NCI-H2107 treated with DMSO at 0.1 percent for 48 hours (cell line): Measurements from ENCODE around the gene HACD2.
"Not testable (repeated sequence)": the region's sequence is repeated elsewhere in the genome, so short reads cannot be mapped to it uniquely, and the experiment has no call there.

Experiments
- DNase-seq: peaks from one replicate; lab custom pipeline; 2025; ENCODE audit not compliant: unreplicated experiment; lab: John Stamatoyannopoulos, UW

Gene HACD2

DNA sequence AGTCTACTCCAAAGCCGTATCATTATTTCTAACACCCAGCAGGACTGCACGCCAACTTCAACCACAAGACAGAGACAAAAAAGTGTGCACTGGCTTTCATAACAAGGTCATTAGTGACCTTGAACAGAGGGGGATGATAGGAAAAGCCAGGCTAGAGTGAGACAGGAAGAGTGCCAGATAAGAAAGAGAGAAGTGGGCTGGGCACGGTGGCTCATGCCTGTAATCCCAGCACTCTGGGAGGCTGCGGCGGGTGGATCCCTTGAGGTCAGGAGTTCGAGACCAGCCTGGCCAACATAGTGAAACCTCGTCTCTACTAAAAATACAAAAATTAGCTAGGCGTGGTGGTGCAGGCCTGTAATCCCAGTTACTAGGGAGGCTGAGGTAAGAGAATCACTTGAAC, 97.8 kb downstream of the HACD2 start:
- not testable (repeated sequence) for DNase-seq

DNA sequence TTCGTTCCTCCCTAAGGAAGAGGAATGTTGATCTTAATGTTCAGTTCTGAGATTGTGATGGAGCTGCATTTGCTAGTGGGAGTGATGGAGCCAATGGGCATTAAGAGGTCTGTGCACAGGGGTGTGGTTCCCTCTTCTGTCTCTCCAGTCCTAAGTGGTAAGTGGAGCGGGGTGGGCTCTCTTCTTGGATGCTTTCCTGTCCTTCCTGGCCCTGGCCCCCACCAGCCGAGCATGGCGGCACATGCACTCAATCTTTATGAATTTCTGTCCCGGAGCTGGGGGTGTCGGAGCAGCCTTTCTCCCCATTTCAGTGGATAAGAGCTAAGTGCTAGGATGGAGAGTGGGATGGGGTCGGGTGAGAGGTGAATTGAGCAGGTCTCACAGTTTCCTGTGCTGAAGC, 98.4 kb downstream of the HACD2 start:
- no peak for DNase-seq

DNA sequence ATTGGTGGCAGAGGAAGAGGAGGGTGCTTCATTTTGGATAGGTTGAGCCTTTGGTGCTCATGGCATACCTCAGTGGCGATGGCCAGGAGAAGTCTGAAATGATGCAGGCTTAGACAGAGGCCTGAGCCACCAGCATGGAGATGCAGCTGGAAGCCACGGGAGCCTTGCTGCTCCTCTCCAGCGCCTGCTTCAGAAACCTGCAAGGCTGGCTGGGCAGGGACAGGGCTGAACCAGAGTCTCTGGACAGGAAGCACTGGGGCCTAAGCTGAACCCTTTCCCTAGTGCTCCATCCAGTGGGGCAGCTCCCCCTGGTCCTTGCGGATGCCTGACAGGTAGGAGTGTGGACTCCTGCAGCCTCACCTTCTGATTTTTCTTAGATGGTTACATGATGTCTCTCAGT, 99.3 kb downstream of the HACD2 start:
- DNase-seq: no peak

DNA sequence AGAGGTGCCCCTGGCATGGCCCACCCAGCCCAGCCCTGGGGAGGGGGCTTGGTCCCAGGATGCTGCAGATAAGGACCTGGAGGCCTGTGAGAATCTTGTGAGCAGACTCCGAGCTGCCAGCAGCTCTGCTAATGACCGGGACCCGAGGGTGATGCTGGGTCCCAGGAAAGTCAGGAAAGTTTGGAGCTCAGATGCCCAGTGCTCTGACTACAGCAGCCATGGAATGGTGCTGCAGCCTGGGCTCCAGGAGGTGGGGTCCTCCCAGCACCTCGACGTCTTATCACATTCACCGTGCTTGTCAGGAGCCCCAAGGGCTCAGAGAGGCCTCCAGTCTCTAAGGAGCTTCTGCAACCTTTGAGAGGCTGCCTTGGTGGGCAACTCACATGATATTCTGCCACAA, 101.7 kb downstream of the HACD2 start:
- no peak for DNase-seq

- DNase-seq: no peak
Measured at GRCh38 chr3:123481722-123482457, 103.0 kb downstream of the HACD2 start.

- DNase-seq: no peak
Measured at GRCh38 chr3:123481071-123481470, 103.8 kb downstream of the HACD2 start.

- no peak for DNase-seq
Measured at GRCh38 chr3:123480428-123480827, 104.4 kb downstream of the HACD2 start.

DNA sequence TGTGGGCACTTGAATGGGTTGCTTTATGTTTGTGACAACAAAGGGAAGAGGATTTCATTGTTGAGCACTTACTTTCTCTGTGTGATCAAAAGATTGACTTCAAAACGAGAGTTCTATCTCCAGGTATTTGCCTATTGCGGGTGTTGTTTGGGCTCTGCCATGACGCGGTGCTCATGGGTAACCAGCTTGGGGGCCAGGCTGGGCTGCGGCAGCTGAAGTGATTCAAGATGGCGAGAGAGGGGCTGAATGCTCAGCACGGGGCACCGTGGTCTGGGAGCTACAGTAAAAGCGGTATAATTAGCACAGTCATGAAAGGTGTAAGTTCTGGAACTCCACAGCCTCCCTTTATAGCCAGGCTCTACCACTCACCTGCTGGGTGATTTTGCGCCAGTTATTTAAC, 105.0 kb downstream of the HACD2 start:
- no peak for DNase-seq

DNA sequence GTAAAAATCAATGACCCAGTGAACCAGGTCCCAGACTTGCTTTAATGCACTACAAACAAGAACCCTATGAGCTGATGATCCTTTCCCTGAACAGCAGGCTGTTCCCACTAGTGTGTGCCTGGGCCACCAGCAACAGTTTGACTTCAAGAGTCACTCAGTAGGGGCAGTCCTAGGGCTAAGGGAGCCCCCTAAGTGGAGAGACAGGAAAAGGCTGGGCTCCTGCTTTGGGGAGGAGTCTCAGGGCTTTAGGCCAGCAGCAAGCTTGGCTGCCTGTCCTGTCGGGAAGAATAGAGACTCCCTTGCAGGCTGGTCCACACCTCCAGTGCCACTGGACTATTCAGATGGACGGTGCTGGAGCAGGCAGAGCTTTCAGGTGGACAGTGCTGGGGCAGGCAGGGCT, 106.5 kb downstream of the HACD2 start:
- no peak for DNase-seq

DNA sequence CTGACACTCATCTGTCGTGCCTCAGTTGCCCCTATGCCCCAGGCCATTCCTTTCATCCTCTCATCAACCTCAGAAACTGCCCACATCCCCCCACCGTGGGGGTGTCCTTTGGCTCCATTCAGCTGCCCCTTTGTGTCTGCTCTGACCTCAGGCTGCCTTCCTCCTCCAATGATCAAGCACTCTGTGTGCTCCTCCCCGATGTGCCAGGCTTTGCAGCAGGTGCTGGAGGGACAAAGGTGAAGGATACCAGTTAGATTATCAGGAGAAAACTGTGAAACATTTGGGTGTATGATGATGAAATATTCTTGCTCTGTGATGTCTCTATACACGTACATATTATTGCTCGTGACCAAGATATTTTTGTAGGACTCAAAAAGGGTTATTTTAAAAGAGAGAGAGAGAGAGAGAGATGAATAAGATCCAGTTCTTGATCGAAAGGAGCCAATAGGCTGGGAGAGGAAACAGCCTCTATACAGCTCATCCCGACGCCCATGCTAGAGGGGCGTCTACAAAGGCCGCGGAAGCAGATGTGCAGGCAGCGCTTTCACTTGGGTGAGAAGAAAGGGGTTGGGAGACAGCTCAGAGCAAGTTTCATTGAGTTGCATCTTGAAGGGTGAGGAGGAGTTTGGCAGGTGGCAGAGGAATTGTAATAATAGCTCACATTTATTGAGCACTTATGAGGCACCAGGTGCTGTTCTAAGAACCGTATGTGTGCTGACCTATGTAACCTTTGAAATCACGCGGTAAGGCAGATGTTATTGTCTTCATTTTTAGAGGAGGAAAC, 107.7 kb downstream of the HACD2 start:
- peak; percentile 27 for DNase-seq

- no peak for DNase-seq
Measured at GRCh38 chr3:123475786-123476185, 109.1 kb downstream of the HACD2 start.

GRCh38 chr3:123471106-123471505, 113.7 kb downstream of the HACD2 start:
- no peak for DNase-seq

GRCh38 chr3:123469323-123469995, 115.4 kb downstream of the HACD2 start:
- no peak for DNase-seq

DNA sequence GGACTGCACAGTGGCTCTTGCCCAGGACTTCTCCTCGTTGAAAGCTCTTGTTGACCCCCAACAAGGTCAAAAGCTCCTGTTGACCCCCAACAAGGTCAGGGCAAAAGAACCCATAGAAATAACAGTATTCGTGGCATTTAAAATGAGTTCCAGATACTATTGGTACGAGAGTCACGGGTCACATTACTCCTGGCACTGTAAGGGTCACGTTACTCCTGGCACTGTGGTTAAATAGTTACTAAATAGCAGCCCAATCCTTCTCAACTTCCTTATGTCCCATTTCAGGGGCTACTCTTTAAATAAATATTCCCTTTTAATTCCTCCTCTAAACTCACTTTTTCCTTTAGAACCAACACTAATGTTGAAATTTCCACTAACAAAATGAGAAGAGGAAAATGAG, 117.8 kb downstream of the HACD2 start:
- no peak for DNase-seq

DNA sequence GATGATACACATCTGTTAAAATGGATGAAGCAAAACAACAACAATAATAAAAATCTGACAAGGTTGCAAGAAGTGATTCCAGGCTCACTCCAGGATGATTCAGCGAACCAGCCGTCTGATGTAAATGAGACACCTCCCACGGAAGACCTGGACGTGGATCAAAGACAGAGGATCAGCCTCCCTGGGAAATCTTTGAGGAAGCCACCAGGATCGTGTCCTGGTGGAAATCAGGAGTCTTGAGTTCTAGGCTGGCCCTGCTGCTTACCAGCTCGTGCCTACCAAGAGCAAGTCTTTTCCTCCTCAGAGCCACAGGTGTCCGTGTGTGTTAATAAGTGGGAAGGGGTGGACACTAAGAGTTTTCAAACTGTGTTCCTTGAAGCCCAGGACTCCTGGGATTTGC, 120.6 kb downstream of the HACD2 start:
- no peak for DNase-seq

- DNase-seq: no peak
Measured at GRCh38 chr3:123459862-123460261, 125.0 kb downstream of the HACD2 start.

DNA sequence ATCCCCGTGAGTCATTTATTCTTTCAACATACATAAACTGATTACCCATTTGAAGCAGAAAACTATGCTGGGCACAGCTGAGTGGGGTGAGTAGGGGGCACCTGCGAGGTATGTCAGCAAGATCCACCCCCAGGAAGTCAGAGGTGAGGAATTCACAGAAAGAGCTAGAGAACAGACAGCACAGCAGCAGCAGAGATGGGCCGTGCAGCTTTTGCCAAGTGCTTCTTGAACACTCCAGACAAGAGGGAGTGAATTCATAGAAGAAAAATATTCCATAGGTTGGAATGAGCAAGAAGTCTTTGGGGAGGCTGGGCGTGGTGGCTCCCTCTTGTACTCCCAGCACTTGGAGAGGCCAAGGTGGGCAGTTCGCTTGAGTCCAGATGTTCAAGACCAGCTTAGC, 126.6 kb downstream of the HACD2 start:
- DNase-seq: no peak

DNA sequence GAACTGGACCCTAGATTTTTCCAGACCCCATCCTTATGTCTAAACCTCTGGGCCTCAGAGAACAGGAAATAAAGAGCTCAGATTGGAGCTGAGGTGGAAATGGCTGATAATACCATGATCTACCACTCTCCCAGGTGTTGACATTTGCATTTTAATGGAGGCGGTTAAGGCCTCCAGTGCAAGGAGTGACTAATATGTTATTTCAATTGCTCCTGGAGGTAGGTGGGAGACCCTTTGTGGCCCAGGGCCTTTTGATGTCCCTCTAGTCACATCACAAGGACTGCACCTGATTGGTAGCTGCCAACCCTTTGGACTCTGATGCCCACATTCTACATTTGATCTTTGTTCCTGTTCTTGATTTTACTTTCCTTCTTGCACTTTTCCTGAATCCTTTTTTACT, 127.0 kb downstream of the HACD2 start:
- DNase-seq: no peak

- DNase-seq: no peak
Measured at GRCh38 chr3:123453675-123454074, 131.2 kb downstream of the HACD2 start.

DNA sequence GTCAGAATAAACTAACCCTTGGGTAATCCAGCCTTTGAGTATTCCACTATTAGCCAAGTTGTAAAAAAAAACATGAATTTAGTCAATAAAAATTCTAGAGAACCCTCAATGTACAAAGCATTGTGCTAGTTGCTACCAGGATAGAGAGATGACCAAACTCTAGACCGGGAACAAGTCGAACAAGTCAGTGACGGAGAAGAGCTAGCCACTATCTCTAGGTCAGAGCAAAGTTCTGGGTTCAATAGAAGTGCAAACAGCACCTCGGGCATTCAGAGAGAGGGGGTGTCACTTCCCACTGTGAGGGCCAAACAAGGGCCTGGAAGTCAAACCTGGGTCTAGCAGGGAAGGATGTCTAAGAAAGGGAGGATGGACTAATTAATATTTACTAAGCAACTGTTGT, 133.7 kb downstream of the HACD2 start:
- no peak for DNase-seq

- DNase-seq: no peak
Measured at GRCh38 chr3:123449997-123450604, 134.8 kb downstream of the HACD2 start.
